ENCODE data around the gene GREM2. TPM values are rescaled to one million over a fixed set of nuclear protein-coding genes. Genes with fewer than 3 reads are reported as not detected.

GREM2 gene
- total RNA-seq, 4 donors from 2014 or later, result 0.10 to 0.75 (median 0.64) TPM

DNA sequence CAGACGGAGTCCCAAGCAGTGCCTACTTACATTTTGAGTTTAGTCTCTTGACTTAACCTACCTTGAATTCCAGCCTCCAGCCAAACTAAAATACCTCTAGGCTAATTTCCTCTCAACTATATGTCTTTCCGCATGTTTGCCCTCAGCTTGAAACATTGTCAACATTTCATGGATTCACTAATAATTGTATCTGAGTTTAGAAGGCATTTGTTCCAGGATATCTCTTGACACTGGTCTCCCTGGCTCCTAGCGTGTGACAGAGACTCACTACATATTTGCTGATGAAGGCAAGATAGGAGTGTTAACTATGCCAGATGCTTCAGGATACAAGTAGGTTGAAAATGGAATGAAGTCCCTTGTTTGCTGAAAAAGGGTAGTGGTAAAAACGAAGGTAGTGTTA is 136.1 kb downstream of the GREM2 start:
- in situ Hi-C loops (cut with MboI; ENCODE audit: low sequenced_read_pairs in 4 of 4), result no loop called here
- Histone ChIP-seq H3K9me3 (no peaks in the 10 kb centered on the region), H3K36me3 (no peaks in the 10 kb centered on the region), H3K4me3 (no peak overlapping the region), H3K27me3 (no peaks in the 10 kb centered on the region), H3K4me1 (no peaks in the 10 kb centered on the region), H3K27ac (no peak overlapping the region)
- intact Hi-C loops (cut with DNase I; ENCODE audit: low total_unique reads), result no loop called here
- TF ChIP-seq POLR2A (IDR thresholded peaks at IDR 0.05), result no peak
- TF ChIP-seq, protein P1, sequence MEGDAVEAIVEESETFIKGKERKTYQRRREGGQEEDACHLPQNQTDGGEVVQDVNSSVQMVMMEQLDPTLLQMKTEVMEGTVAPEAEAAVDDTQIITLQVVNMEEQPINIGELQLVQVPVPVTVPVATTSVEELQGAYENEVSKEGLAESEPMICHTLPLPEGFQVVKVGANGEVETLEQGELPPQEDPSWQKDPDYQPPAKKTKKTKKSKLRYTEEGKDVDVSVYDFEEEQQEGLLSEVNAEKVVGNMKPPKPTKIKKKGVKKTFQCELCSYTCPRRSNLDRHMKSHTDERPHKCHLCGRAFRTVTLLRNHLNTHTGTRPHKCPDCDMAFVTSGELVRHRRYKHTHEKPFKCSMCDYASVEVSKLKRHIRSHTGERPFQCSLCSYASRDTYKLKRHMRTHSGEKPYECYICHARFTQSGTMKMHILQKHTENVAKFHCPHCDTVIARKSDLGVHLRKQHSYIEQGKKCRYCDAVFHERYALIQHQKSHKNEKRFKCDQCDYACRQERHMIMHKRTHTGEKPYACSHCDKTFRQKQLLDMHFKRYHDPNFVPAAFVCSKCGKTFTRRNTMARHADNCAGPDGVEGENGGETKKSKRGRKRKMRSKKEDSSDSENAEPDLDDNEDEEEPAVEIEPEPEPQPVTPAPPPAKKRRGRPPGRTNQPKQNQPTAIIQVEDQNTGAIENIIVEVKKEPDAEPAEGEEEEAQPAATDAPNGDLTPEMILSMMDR (IDR thresholded peaks at IDR 0.05 in 4 of 5, conservative IDR thresholded peaks at IDR 0.05 in 1 of 5), result no peak
- ATAC-seq (no peak), DNase-seq (no peak)

DNA sequence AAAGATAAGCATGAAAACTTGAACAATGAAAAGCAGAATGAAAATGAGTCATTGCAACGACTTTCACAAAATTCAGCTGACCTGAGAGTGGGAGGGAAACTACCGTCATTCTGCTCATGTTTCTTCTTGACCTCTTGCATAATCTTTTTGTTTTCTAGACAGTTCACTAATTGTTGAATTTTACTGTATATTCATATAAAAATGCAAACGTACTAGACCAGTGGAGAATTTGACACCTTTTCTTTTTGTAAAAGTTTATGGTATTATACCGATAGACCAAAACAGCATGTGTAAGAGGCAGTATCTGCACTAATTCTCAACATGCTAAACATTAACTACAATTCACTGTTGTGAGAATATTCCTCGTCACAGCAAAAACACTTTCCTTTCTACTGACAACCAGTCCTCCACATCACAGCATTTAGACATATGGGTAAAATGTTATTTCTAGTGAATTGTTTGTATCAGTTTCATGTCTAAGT is 137.8 kb downstream of the GREM2 start:
- DNase-seq, result no peak
- Histone ChIP-seq H3K9me3 (no peaks in the 10 kb centered on the region), H3K36me3 (no peaks in the 10 kb centered on the region), H3K27ac (no peak overlapping the region), H3K4me1 (no peaks in the 10 kb centered on the region), H3K4me3 (no peak overlapping the region), H3K27me3 (no peaks in the 10 kb centered on the region)
- ATAC-seq, result no peak
- intact Hi-C loops (cut with DNase I; ENCODE audit: low total_unique reads) (no loop called here), in situ Hi-C loops (cut with MboI; ENCODE audit: low sequenced_read_pairs in 4 of 4) (no loop called here)
- TF ChIP-seq, protein P1 (IDR thresholded peaks at IDR 0.05 in 4 of 5, conservative IDR thresholded peaks at IDR 0.05 in 1 of 5), result no peak
- TF ChIP-seq POLR2A (IDR thresholded peaks at IDR 0.05), result no peak

GRCh38 chr1:240468656-240469055 is 143.3 kb downstream of the GREM2 start:
- TF ChIP-seq POLR2A (IDR thresholded peaks at IDR 0.05), result no peak
- TF ChIP-seq, protein P1 (IDR thresholded peaks at IDR 0.05 in 4 of 5, conservative IDR thresholded peaks at IDR 0.05 in 1 of 5), result no peak
- Histone ChIP-seq H3K27ac (no peak overlapping the region), H3K36me3 (no peaks in the 10 kb centered on the region), H3K27me3 (no peaks in the 10 kb centered on the region), H3K9me3 (no peaks in the 10 kb centered on the region), H3K4me3 (no peak overlapping the region), H3K4me1 (no peaks in the 10 kb centered on the region)
- peak in 1 of 2 donors; percentile 27 for ATAC-seq
- DNase-seq, result no peak
- intact Hi-C loops (cut with DNase I; ENCODE audit: low total_unique reads), result no loop called here
- in situ Hi-C loops (cut with MboI; ENCODE audit: low sequenced_read_pairs in 4 of 4), result no loop called here

GRCh38 chr1:240467895-240468294 is 144.1 kb downstream of the GREM2 start:
- no peak for DNase-seq
- TF ChIP-seq, protein P1 (IDR thresholded peaks at IDR 0.05 in 4 of 5, conservative IDR thresholded peaks at IDR 0.05 in 1 of 5), result no peak
- TF ChIP-seq POLR2A (IDR thresholded peaks at IDR 0.05), result no peak

GRCh38 chr1:240466509-240466908 is 145.4 kb downstream of the GREM2 start:
- H3K27ac ChIP-seq, result no peak overlapping the region
- no peaks in the 10 kb centered on the region for H3K9me3 ChIP-seq
- TF ChIP-seq, protein P1 (IDR thresholded peaks at IDR 0.05 in 4 of 5, conservative IDR thresholded peaks at IDR 0.05 in 1 of 5), result no peak
- no peak for TF ChIP-seq POLR2A (IDR thresholded peaks at IDR 0.05)
- H3K4me3 ChIP-seq, result no peak overlapping the region
- H3K27me3 ChIP-seq, result no peaks in the 10 kb centered on the region
- H3K4me1 ChIP-seq, result no peaks in the 10 kb centered on the region
- DNase-seq, result no peak
- no peaks in the 10 kb centered on the region for H3K36me3 ChIP-seq
- intact Hi-C loops (cut with DNase I; ENCODE audit: low total_unique reads) (no loop called here), in situ Hi-C loops (cut with MboI; ENCODE audit: low sequenced_read_pairs in 4 of 4) (no loop called here)
- no peak for ATAC-seq

More at GRCh38 chr1:240467895-240468294, 144.1 kb downstream of the GREM2 start:
- no peak for ATAC-seq
- no peaks in the 10 kb centered on the region for H3K27me3 ChIP-seq
- H3K4me1 ChIP-seq, result no peaks in the 10 kb centered on the region
- H3K36me3 ChIP-seq, result no peaks in the 10 kb centered on the region
- in situ Hi-C loops (cut with MboI; ENCODE audit: low sequenced_read_pairs in 4 of 4) (no loop called here), intact Hi-C loops (cut with DNase I; ENCODE audit: low total_unique reads) (no loop called here)
- H3K27ac ChIP-seq, result no peak overlapping the region
- H3K9me3 ChIP-seq, result no peaks in the 10 kb centered on the region
- no peak overlapping the region for H3K4me3 ChIP-seq
